GM18511 (cell line): ENCODE data around the gene BCLAF1.
"Not testable (repeated sequence)": the region's sequence is repeated elsewhere in the genome, so short reads cannot be mapped to it uniquely, and the experiment has no call there.

Experiments
- ATAC-seq: cut with Tn5 transposase; IDR thresholded peaks from one replicate; pipeline ENCODE4 v1.9.1; 2021; ENCODE audit warnings: mild to moderate bottlenecking, moderate library complexity; ENCODE audit not compliant: unreplicated experiment

The BCLAF1 gene

DNA sequence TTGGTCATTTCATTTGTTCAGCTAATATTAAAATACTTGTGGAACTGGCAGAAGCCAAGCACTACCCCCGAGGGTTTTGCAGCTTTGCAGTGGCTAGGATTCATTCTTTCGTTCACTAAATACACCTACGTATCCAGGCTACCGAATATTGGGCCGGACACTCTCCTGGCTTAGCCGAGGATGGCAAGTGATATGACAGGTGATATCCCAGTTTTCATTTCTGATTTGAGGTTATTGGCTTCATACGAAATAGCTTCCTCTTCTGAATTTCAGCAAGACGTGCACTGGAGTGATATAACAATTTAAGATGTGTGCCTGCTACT is 39.0 kb downstream of the BCLAF1 start:
- peak; percentile 15 for ATAC-seq

DNA sequence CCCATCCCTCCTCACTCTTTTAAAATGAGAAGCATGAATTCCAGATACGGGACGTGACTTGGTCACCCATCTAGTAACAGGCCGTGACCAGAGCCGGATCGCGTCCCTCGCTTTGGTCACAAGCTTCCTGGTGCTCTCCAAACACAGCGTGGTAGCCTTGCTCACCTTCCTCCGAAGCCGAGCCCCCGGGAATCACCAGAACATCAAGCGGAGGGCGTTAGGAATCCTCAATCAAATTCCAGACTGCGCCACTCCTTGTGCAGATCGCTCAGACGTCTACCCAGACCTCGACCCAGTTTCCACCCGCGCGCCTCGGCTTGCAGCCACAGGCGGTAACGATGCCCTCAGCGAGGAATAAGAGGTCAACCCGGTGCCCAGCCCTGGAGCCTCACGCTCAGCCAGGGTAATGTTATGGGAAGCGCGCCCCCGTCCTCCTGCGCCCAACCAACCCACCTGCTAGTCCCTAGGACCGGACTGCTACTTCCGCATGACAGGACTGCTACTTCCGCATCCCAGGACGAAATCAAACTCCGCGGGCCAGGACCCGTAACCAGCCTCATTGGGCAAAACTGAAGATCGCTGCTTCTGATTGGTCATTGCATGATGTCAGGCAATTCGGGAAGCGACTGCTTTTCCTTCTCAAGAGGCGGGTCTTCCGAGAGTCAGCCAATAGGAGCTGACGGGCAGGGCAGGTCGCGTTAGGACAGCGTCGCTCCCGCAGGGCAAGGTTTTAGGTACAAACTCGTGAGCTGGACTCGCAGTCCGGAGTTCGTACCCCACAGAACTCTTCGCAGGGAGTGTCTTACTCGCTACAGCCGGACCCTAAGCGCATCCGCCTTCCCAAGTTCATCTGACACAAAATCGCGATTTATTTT is 39.6 kb downstream of the BCLAF1 start, which contains the start of gene MTFR2:
Gene MTFR2, minus strand, starts transcription at position 501 of the 875 bp plus-strand sequence. CDS start 1,212 bp downstream, outside the sequence.
- peak; percentile 97 for ATAC-seq

DNA sequence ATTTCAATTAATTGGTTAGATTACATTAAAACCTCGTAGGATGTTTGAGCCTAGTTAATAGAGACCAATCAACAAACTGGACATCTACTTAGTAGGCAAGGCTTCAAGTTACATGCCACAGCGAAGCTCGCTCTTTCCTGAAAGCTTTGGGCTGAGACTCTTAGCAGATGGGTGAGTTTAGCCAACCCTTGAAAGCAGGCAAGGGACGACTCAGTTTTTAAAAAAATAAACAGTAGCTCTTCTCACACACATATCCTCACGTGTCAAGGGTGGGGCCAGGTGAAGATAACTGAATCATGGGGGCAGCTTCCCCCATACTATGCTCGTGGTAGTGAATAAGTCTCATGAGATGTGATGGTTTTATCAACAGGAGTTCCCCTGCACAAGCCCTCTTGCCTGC is 40.3 kb downstream of the BCLAF1 start:
- no peak for ATAC-seq

DNA sequence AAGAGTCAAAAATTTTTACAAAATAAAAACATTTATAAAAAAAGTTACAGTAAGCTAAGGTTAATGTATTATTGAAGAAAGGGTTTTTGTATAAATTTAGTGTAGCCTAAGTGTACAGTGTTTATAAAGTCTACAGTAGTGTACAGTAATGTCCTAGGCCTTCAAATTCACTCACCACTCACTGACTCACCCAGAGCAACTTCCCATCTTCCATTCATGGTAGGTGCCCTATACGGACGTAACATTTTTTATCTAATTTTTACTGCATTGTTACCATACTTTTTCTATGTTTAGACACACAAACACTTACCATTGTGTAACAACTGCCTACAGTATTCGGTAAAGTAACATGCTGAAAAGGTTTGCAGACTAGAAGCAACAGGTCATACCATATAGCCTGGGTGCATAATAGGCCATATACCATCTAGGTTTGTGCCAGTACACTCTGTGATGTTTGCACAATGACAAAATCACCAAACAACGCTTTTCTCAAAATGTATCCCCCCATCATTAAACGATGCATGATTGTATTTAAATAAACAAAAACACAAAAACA is 45.5 kb downstream of the BCLAF1 start:
- ATAC-seq = no peak

DNA sequence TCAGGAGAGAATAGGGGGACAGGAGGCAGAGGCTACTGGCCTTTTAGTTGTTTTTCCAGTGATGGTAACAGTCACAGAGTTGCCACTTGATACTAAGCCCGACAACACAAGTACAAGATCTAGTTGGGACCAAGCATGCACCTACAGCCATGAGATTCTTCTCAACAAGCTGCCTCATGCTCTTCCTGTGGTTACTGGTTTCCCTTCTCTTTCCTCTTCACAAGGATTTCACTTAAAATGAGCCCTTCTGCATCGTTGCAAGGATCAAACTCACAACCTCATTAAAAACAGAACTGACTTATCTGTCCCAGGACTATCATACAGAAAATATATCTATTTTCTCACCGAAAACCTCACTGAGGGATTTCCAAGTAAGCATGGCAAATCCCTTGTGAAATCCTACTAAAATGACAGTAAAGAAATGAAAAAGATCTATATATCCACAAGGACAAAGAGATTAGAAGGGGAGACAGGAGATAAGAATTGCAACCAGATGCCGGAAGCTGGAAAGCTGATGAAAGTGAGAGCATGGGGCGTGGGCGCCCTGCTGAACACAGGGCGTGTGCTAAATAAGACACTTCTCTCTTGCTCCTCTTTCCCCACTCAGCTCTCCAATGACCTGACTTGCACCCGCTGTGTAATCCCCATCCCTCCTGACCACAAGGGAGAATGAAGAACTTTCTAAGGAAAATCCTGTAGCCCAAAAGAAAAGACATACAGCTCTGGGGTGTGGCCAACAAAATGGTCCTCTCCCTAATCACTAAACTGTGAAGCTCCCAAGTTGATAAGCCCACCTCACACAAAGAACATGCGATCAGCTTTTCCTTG is 53.0 kb downstream of the BCLAF1 start:
- no peak for ATAC-seq

DNA sequence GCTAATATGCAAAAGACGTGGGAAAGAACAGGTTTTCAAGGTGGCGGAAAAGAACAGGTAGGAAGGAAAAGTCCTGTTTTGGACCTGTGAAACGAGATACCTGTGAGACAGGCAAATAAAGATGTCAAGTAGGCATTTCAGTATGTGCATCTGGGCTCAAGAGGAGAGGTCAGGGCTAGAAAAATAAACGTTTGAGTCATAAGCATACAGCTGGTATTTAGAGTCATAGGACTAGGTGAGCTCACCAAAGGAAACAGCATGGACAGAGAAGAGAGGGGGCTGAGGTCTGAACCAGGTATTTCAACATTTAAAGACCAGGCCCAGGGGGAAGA is 54.4 kb downstream of the BCLAF1 start:
- no peak for ATAC-seq

DNA sequence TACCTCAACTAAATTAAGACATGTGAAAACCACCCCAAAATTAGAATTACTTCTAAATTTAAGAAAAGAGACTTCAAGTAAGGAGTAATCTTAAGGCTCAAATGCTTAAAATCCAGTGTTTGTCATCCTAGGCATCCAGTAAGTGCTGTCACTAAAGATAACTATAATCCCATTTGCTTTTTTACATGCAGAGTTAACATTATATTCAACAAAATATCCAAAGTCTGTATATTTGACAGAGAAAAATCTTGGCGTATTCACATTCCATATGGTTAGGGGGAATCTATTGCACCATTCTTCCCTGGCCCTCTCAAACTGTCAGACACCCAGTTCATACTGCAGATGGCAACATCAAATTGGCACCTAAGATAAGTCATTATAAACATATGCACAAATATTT is 56.9 kb downstream of the BCLAF1 start:
- ATAC-seq = no peak

DNA sequence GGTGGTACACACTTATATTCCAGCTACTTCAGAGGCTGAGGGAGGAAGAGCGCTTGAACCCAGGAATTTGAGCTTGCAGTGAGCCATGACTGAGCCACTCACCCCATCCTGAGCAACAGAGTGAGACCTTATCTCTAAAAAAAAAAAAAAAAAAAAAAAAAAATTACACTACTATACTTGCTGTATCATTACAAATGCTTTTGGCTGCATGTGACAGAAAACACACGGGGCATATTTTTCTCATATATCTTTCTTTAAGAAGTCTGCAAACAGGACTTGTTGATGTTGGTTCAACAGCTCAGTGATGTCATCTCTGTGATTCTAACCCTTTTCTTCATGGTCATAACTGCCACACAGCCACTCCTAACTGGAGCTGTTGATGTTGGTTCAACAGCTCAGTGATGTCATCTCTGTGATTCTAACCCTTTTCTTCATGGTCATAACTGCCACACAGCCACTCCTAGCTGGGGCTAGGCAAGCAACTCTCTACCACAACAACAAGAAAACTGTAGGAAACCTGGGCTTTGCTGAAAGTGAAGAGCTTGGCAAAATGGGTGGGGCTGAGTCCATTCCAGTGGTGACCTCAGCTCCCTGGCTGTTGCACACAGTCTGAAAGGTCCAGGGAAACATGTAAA is 59.3 kb downstream of the BCLAF1 start:
- ATAC-seq = no peak

DNA sequence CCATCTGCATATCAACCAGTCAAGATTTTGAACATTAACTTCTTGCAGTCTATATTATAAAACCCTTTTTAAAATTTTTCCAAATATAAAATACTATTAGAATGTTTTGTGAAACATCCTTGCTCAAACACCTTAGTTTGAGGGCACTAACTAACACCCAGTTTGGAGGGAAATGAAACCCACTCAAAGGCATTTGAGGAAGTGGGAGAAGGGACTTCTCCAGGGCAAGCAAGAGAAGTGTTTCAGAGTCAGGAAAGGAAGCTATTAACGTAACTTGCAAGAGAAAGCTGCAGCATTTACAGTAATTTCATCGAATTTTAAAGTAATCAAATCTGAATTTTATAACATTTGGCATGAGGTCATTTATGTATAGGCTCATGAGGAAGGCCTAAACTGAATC is 60.8 kb downstream of the BCLAF1 start:
- ATAC-seq = peak; percentile 52

DNA sequence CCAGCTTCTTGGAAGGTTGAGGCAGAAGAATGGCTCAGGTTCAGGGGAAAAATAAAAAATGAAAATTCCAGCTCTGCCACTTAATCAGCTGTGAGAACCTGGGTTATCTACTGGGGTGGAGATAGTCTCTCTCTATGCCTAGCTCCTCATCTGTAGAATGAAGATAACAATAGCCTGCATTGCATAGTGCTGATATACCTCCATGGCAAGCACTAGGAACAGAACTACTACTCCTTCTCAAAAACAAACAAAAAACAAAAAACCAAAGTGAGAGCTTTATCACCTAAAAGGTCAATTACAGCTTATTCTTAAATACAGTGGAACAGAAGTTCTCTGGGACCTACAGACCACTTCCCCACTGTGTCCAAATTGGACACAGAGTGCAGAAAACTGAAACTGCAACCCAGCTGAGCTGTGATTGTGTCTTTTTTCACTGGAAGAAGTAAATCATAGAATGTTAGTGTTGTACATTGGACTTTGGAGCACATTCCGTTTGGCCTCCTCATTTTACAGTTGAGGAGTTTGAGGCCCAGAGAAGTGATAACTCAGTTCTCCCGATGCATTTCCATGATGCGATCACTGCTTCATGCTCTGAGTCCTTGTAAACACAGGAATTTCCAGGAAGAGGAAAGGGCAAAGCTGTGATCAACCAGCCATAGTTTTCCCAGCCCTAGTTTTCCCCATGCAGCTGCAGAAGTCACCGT is 62.8 kb downstream of the BCLAF1 start:
- peak; percentile 25 for ATAC-seq

DNA sequence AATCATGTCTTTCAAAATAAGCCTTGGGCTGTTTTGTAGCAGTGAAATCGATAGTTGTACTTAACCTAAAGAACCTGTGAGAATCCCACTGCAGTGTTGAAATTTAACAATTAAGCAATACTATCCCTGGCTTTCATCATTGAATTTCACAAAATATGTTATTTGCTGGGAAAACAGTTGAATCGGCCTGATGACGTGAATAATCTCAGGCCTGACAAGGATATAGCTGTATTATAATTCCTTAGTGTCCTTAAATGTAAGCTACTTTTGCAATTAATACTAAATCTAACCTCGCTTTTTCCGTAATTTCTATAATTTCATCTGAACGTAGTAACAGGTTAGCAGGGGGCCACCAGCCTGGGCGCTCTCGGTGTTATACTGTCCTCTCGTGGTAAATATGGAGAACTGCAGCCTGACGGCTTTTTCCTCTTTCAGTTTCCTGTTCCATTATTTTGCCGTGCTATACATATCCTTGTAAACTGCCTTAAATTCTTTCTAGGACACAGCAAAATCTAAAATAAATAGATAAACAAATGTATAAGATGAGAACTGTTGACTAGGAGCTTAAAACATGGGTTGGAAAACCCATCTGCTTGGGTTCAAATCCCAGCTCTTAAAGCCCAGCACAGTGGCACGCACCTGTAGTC is 63.5 kb downstream of the BCLAF1 start:
- ATAC-seq = peak; percentile 74

DNA sequence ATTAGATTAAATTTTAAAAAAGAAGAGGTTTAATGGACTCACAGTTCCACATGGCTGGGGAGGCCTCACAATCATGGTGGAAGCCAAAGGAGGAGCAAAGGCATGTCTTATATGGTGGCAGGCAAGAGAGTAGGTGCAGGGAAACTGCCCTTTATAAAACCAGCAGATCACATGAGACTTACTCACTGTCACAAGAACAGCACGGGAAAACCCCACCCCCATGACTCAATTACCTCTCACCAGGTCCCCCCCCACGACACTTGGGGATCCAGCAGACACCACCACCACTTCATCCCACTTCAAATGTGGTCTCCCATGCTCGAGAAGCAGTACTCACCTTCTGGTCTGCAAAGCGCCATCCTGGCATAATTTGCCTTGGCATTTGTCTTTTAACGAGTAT is 64.2 kb downstream of the BCLAF1 start:
- no peak for ATAC-seq

DNA sequence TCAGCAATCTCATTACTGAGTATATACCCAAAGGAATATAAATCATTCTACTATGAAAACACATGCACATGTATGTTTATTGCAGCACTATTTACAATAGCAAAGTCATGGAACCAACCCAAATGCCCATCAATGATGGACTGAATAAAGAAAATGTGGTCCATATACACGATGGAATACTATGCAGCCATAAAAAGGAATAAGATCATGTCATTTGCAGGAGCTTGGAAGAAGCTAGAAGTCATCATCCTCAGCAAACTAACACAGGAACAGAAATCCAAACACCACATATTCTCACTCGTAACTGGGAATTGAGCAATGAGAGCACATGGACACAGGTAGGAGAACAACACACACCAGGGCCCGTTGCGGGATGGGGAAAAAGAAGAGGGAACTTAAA is 64.7 kb downstream of the BCLAF1 start:
- not testable (repeated sequence) for ATAC-seq

DNA sequence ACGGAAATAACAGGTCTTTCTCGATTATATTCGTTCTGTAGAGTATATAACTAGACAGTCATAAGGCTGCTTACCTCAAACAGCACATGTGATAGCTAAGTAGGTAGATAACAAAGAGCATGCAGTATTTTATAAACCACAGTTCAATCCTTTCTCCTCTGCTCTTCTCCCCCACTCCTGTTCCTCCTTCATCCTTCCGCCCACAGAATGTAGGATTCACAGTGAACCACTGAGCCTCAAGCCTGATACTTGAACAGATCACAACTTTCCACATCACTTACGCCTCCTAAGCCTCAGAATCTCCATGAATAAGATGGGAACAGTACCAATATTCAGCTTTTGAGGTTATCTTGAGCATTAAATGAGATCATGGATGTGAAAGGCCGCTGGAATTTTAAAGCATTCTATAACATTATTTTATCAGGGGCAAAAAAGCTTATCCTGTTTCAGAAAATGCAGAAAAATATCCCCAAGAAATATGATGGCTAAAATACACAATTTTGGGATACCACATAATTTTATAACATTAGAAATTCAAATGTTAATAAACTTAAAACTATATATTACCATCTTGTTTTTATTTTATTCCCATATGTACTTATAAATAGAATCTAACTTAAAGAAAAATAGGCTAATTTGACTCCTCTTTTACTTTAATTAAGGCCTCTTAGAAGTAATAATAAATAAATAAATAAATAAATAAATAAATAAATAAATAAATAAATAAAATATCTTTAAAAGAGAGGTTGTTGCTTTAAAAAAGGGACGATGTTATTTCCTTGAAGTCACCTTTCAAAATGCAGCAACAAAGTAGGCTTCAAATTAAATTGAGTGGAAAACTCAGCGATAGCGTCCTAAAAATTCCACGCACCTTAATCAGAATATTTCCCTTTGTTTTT is 72.9 kb downstream of the BCLAF1 start:
- ATAC-seq = no peak

DNA sequence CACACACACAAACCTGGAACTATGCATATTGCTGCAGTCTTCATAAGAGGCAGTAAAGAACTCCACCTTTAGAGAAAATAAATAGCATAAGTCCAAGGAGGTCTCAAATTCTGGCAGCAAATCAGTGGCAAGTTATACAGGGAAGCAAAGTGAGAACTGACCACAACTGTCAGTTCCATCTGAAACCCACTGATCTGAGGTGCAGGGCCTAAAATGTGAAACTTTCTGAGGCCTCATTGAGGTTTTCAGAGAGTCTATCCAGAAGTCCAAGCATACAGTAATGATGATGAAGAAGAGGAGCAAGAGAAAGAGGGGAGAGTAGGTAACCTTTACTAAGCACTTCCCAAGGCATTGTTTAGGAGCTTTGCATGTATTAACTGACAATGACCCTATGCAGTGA is 75.8 kb downstream of the BCLAF1 start:
- no peak for ATAC-seq

DNA sequence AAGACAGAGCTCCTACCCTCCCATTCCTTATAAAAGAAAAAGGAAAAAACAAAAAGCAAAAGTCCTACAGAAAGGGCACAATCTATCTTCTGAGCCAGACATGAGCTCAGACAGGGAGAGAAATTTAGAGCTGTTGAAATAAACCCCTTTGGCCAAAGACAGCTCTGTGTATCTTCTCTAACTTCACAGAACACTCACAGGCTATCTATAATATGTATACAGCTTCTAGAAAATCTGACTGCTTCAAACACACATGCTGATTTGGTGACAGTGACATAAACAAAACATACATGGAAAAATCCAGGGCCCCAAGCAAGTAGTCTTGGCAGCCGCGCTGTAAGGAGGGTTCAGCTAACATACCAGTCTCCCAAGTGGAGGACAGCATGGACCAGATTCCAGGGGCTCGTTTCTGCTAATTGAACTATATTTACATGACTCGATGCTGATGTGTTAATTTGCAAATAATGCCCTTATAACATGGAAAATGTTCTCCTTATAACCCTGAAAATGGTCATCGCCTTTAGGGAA is 76.6 kb downstream of the BCLAF1 start:
- no peak for ATAC-seq

DNA sequence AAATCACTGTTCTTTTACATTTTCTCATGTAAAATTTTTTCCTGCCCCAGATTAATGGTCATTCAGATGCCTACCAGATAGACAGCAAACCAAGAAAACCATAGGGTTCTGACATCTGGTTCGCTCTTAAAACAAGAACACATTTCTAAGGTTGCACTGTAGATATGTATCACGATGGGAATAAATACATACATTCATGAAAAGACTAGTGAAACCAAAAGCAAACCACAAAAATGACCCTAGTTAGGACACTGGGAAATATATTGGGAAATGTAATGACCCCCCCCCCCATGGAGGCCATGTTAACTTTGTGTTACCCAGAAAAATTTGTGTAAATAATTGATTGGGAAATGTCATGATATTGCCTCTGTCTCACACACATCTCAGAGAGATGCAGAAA is 77.0 kb downstream of the BCLAF1 start:
- ATAC-seq = no peak

DNA sequence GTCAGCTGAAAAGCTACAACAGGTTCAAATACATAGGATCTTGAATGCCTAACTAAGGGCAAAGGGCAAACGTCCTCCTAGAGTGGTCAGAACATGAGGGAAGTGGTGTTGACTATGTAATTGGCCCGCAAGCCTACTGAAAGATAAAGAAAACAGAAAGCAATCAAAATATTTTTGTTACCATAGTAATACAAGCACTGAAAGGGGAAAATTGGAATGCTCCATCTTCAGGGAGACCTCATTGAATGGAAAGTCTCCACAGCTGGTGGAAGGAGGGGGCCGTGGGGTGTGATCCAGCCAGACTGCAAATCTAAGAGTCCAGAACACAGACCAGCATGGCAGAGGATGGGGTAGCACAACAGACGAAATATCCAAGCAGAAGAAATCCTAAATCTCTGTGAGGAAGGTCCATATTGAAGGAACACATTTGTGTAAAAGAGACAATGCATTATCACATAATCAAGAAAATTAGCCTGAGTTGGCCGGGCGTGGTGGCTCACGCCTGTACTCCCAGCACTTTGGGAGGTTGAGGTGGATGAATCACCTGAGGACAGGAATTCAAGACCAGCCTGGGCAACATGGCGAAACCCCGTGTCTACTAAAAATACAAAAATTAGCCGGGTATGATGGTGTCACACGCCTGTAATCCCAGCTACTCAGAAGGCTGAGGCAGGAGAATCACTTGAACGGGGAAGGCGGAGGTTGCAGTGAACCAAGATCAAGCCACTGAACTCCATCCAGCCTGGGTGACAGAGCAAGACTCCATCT is 79.1 kb downstream of the BCLAF1 start:
- ATAC-seq = no peak
